GM21381 (cell line): Measurements from ENCODE around the gene NOS2.
"Not testable (repeated sequence)": the region's sequence is repeated elsewhere in the genome, so short reads cannot be mapped to it uniquely, and the experiment has no call there.

ENCODE experiments used
- ATAC-seq: cut with Tn5 transposase; IDR thresholded peaks from one replicate; pipeline ENCODE4 v1.9.1; 2021; ENCODE audit warnings: mild to moderate bottlenecking, moderate library complexity; ENCODE audit not compliant: unreplicated experiment

NOS2 gene

GRCh38 chr17:27733773-27734172 lies 66.6 kb downstream of the NOS2 start:
- ATAC-seq = no peak

GRCh38 chr17:27732746-27733145 lies 67.6 kb downstream of the NOS2 start:
- ATAC-seq = not testable (repeated sequence)

GRCh38 chr17:27725982-27726381 lies 74.3 kb downstream of the NOS2 start:
- ATAC-seq = not testable (repeated sequence)

- ATAC-seq = no peak
Observed at GRCh38 chr17:27721797-27722196, 78.5 kb downstream of the NOS2 start.
